AG20443 (cell line): ENCODE data around the gene MTCL1.

Experiments
- DNase-seq: peaks from one replicate; pipeline ENCODE4 v3.0.0; 2012; ENCODE audit warnings: low spot score, mixed read lengths

Gene MTCL1

DNA sequence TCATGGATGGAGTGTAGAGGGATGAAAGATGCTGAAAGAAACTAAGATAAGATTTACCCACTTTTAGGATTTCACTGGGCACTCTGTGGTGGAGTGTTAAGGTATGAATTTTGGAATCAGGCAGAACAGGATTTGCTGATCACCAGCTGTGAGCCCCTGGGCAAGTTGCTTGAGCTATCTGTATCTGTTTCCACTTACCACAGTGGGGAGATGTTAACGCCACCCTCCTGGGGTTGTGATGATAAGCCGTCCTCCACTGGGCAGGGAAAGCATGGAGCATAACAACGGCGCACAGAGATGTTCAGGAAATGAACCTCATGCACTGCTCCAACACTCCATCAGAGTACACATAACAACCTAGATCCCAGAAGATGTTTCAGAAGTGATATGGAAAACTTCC is 160.6 kb downstream of the MTCL1 start:
- DNase-seq = no peak

DNA sequence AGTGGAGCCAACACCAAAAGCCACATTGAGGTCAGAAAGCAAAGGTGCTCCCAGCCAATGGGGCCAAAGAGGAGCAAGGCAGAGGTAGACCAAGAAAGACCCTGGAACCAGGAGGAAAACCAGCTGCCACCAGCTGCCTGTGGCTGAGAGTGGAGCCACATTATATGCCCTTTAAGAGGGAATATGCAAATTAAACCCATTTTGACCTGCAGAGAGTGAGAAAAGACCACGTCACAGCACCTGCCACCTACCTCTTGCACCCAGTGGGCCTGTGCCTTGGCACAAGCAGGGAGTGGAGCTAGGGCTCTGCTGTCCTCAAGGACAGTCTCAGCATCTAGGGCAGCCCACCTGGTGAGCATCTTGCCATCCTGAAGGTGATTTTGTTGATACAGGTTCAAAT is 161.3 kb downstream of the MTCL1 start:
- no peak for DNase-seq

DNA sequence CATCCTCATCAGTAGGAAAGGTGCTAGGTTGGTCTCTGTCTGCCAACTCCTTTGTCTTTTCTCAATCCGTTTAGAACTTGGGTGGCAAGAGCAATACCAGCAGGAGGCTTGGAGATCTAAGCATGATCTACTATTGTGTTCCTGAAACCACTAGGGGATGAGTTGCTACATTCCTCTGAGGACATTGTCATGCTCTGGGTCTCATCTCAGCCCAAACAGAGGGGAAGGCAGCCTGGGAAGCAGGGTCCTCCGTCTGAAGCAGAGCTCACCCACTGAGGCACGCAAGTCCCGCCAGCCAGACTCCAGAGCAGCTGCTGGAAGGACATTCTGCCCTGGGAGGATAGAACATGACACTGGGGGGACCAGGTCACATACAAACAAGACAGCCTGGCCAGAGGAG is 162.9 kb downstream of the MTCL1 start:
- DNase-seq = no peak

DNA sequence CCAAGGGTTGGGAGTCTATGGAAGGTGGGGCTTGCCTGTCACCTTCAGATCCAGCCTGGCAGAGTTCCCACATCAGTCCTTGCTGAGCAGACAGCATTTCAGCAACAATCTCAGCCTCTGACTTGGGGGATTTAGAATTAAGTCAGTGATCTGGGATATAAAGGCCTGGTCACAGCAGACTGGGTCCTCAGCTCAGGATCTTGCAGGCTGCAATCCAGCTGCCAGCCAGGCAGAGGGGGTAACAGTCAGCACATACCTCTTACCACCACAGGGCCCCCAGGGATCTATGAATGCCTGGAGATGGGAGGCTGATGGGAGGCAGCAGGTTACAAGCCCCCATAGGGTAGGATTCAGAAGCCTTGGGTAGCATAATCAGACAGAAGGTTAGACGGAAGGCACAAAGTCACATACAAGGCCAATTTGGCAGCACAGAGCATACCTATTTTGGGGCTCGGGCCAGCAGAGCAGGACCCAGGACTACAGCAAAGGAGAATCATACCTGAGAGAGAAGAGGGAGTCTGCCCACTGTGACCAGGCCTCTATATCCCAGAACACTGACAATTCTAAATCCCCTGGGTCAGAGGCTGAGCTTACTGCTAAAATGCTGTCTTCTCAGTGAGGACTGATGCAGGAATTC is 163.5 kb downstream of the MTCL1 start:
- DNase-seq = no peak

DNA sequence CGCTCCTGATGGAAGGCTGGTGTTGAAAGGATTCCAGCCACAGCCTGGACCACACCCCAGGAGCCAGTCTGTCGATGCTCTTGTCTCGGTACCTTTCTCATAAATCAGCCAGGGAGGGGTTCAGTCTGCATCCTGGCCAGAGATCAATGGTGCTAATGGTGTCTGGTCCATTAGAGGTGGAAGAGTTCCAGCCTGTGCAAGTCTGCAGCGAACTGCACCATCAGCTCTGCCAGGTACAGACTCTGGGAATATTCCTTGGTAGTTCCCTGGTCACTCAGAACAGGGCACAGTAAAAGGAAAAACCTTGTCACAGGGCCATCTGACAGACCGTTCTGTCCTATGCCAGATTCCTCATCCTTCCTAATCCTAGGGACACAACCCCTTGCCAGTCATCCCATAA is 164.3 kb downstream of the MTCL1 start:
- DNase-seq = no peak

DNA sequence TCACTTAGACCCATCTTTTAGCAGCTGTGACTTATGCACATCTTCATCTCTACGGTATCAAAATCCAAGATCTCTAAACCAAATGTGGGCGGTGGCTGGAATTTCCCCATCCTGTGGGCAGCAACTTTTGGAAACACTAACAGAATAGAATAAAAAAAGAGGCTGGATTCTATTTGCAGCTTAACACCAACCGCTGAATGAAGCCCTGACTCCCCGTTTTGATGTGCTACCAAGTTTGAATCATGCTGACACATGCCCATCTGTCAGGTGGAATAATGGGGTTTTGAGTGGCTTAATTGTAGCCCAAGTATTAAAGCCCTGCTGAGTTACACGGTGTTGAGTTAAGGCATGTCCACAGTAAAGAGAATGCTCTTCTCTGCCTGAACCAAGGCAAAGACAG is 165.2 kb downstream of the MTCL1 start:
- DNase-seq = no peak

DNA sequence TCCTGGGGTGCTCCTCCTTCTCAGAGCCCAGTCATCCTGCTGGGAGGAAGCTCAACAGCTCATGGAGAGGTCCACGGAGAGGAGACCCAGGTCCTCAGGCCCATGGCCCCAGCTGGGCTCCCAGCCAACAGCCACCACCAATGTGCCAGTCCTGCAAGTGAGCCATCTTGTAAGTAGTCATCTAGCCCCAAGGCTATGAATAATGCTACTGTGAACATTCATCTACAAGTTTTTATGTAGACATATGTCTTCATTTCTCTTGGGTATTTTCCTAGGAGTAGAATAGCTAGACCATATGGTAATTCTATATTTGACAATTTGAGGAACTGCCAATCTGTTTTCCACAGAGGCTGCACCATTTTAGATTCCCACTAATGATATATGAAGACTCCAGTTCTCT is 166.1 kb downstream of the MTCL1 start:
- no peak for DNase-seq

DNA sequence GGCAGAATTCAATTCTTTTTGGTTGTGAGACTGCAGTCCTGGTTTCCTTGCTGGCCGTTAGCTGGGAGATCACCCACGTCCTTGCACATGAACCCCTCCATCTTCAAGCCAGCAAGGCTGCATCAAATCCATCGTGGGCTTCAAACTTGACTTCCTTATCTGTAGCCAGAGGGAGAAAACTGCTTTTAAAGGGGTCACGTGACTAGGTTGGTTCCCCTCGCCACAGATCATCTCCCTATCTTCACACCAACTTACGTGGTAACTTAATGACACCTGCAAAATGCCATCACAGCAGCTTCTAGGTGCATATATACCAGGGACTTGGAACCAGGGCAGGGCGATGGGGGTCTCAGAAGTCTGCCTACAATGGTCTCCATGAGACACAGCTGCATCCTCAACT is 169.5 kb downstream of the MTCL1 start:
- no peak for DNase-seq

DNA sequence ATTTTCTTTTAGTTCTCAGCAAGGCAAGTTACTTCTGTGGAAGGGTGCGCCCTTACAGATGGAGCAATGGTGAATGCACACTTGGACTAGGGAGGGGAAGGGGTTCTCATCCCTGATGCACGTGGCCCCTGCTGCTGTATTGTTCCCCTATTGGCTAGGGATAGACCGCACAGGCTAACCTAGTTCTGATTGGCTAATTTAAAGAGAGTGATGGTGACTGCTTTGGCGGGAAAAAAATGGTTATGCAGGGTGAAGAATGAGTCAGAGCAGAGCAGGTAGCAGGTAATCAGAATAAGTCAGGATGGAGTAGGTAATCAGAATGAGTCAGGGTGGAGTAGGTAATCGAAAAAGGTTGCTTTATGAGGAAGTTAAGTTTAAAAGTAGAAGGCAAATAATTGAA is 171.5 kb downstream of the MTCL1 start:
- no peak for DNase-seq

DNA sequence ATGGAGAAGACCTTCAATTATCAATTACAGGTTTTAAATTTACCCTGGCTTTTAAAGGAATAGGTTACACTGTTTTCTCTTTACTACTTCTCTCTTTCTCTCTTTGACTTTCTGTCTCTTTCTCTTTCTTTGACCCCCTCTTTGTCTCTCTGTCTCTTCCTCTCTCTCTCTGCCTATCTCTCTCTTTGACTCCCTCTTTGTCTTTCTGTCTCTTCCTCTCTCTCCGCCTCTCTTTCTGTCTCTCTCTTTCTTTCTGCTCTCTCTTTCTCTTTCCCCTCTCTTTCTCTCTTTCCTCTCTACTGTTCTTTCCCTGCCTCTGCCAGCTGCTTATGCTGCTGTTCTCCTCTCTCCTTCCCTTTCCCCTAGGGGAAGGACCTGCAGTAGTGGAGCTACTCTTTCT is 175.7 kb downstream of the MTCL1 start:
- no peak for DNase-seq
